ENCODE data around the gene AKT3. TPM values are rescaled to one million over a fixed set of nuclear protein-coding genes. Genes with fewer than 3 reads are reported as not detected.
"Not testable (repeated sequence)": the region's sequence is repeated elsewhere in the genome, so short reads cannot be mapped to it uniquely, and the experiment has no call there.

Gene AKT3
- total RNA-seq, 1 experiment from 2014 or later, result 11.8 TPM

- DNase-seq (ENCODE audit: low spot score), result no peak
Measured at GRCh38 chr1:243842161-243842560, 7.9 kb downstream of the AKT3 start.

- no peak for DNase-seq (ENCODE audit: low spot score)
Measured at GRCh38 chr1:243841507-243841906, 8.5 kb downstream of the AKT3 start.

GRCh38 chr1:243837907-243838535, 12.0 kb downstream of the AKT3 start:
- DNase-seq (ENCODE audit: low spot score), result no peak

- no peak for DNase-seq (ENCODE audit: low spot score)
Measured at GRCh38 chr1:243834130-243834529, 15.9 kb downstream of the AKT3 start.

- no peak for DNase-seq (ENCODE audit: low spot score)
Measured at GRCh38 chr1:243831463-243831862, 18.6 kb downstream of the AKT3 start.

GRCh38 chr1:243827206-243827605, 22.8 kb downstream of the AKT3 start:
- no peak for DNase-seq (ENCODE audit: low spot score)

- not testable (repeated sequence) for DNase-seq (ENCODE audit: low spot score)
Measured at GRCh38 chr1:243824907-243825306, 25.1 kb downstream of the AKT3 start.

- no peak for DNase-seq (ENCODE audit: low spot score)
Measured at GRCh38 chr1:243821177-243821680, 28.8 kb downstream of the AKT3 start.

GRCh38 chr1:243819438-243819839, 30.6 kb downstream of the AKT3 start:
- DNase-seq (ENCODE audit: low spot score), result no peak

- DNase-seq (ENCODE audit: low spot score), result no peak
Measured at GRCh38 chr1:243818978-243819377, 31.1 kb downstream of the AKT3 start.

GRCh38 chr1:243814718-243815117, 35.3 kb downstream of the AKT3 start:
- DNase-seq (ENCODE audit: low spot score), result no peak

- not testable (repeated sequence) for DNase-seq (ENCODE audit: low spot score)
Measured at GRCh38 chr1:243807346-243807745, 42.7 kb downstream of the AKT3 start.

- no peak for DNase-seq (ENCODE audit: low spot score)
Measured at GRCh38 chr1:243806310-243806709, 43.7 kb downstream of the AKT3 start.

- DNase-seq (ENCODE audit: low spot score), result no peak
Measured at GRCh38 chr1:243802736-243803135, 47.3 kb downstream of the AKT3 start.

GRCh38 chr1:243801378-243801777, 48.7 kb downstream of the AKT3 start:
- DNase-seq (ENCODE audit: low spot score), result no peak

GRCh38 chr1:243799908-243800307, 50.1 kb downstream of the AKT3 start:
- no peak for DNase-seq (ENCODE audit: low spot score)

GRCh38 chr1:243798726-243799125, 51.3 kb downstream of the AKT3 start:
- no peak for DNase-seq (ENCODE audit: low spot score)

GRCh38 chr1:243796016-243796415, 54.0 kb downstream of the AKT3 start:
- no peak for DNase-seq (ENCODE audit: low spot score)

GRCh38 chr1:243793298-243793697, 56.7 kb downstream of the AKT3 start:
- DNase-seq (ENCODE audit: low spot score), result no peak

GRCh38 chr1:243792891-243793290, 57.2 kb downstream of the AKT3 start:
- no peak for DNase-seq (ENCODE audit: low spot score)

GRCh38 chr1:243792401-243792800, 57.6 kb downstream of the AKT3 start:
- no peak for DNase-seq (ENCODE audit: low spot score)

- no peak for DNase-seq (ENCODE audit: low spot score)
Measured at GRCh38 chr1:243791586-243792267, 58.3 kb downstream of the AKT3 start.

- DNase-seq (ENCODE audit: low spot score), result no peak
Measured at GRCh38 chr1:243790404-243790803, 59.6 kb downstream of the AKT3 start.

All from H4 (cell line).